ENCODE results near the gene GALNT11.

Gene GALNT11

DNA sequence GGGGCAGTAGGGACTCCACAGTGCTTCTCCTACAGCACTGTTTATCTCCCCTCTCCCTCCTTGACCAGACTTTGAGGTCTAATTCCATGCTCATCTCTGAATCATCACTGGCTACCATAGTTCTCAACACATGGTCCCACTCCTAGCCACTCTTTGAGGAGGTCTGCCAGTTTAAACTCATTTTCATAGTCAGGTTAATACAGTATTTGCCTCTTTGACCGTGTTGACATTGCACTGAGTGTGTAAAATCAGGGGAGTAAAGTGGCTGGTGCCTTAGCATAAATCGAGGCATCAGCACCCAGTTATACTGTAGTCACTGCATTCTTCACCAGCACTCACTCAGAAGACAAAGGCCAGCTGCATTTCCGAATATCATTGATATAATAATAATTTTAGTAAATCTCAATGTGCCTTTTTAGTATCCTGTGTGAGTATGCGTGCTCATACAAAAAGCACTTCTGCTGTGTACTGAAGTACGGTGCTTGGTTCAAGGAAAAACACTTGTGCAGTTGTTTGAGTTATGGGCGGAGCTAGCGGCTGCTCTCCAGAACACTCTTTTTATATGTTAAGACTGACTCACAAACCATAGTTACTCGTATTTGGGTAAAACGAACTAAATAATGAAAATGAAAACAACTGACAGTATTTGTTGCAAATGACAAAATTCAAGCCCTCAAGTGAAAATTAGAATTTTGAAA, 89.7 kb downstream of the GALNT11 start:
- H3K4me3 ChIP-seq (ENCODE audit: control insufficient read depth, low read depth, low read length) = no peak overlapping the region
- no peak for DNase-seq (ENCODE audit: low read depth)
- TF ChIP-seq, protein P1, sequence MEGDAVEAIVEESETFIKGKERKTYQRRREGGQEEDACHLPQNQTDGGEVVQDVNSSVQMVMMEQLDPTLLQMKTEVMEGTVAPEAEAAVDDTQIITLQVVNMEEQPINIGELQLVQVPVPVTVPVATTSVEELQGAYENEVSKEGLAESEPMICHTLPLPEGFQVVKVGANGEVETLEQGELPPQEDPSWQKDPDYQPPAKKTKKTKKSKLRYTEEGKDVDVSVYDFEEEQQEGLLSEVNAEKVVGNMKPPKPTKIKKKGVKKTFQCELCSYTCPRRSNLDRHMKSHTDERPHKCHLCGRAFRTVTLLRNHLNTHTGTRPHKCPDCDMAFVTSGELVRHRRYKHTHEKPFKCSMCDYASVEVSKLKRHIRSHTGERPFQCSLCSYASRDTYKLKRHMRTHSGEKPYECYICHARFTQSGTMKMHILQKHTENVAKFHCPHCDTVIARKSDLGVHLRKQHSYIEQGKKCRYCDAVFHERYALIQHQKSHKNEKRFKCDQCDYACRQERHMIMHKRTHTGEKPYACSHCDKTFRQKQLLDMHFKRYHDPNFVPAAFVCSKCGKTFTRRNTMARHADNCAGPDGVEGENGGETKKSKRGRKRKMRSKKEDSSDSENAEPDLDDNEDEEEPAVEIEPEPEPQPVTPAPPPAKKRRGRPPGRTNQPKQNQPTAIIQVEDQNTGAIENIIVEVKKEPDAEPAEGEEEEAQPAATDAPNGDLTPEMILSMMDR (conservative IDR thresholded peaks at IDR 0.05; ENCODE audit: control insufficient read depth, insufficient read depth, low read depth, low read length) = no peak

DNA sequence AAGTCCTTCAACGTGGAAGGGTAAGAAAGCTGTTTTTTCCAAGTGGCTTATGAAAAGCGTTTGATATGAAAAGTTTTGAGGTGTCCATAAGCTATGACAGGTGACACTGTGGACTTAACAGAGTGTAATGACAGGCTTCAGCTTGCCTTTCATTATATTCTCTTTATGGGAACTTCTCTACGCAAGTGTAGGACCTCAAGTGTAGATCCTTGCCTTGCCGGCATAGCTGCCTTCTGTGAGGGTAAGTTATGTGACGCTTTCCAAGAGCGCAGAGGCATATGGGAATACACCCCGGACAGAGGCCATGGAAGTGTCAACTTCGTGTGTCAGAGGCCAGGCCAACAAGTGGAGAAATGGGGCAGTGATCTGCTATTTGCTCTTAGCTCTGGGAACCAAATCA, 91.9 kb downstream of the GALNT11 start:
- H3K4me3 ChIP-seq (ENCODE audit: control insufficient read depth, low read depth, low read length) = no peak overlapping the region
- TF ChIP-seq, protein P1 (conservative IDR thresholded peaks at IDR 0.05; ENCODE audit: control insufficient read depth, insufficient read depth, low read depth, low read length) = no peak
- DNase-seq (ENCODE audit: low read depth) = no peak

DNA sequence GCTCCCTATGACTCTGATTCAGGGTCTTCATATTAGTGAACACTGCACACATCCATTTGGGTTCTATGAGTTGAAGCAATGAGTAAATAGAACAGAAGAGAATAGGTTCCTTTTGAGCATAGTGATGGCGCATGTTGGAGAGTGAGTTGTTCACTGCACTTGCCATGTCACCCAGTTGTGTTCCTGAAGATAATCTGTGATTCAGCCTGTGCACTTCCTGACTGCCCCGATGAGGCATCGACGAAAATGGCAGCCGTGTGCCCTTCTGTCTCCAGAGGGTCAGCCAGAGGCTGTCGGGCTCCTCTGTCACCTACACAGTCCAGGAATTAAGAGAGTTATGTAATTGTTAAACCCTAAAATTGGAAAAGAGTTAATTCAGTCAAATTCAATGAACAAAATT, 94.7 kb downstream of the GALNT11 start:
- no peak overlapping the region for H3K4me3 ChIP-seq (ENCODE audit: control insufficient read depth, low read depth, low read length)
- DNase-seq (ENCODE audit: low read depth) = peak; percentile 8

DNA sequence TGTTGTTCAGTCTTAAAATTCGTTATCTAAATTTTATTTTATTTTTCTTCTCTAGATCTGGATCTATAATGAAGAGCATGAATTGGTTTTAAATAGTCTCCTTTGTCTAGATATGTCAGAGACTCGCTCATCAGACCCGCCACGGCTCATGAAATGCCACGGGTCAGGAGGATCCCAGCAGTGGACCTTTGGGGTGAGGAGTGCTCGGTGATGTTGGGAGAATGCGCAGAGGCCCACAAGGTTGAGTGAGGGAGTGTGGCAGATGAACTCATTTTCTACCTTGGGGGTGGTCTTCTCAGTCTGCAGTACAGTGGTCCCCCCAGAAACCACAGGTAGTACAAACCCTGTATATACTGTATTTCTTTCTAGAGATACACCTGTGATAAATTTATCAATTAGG, 95.3 kb downstream of the GALNT11 start:
- H3K4me3 ChIP-seq (ENCODE audit: control insufficient read depth, low read depth, low read length) = no peak overlapping the region
- TF ChIP-seq, protein P1 (conservative IDR thresholded peaks at IDR 0.05; ENCODE audit: control insufficient read depth, insufficient read depth, low read depth, low read length) = no peak
- no peak for DNase-seq (ENCODE audit: low read depth)

More for the DNA sequence above, 94.7 kb downstream of the GALNT11 start:
- TF ChIP-seq, protein P1 (conservative IDR thresholded peaks at IDR 0.05; ENCODE audit: control insufficient read depth, insufficient read depth, low read depth, low read length) = no peak

DNA sequence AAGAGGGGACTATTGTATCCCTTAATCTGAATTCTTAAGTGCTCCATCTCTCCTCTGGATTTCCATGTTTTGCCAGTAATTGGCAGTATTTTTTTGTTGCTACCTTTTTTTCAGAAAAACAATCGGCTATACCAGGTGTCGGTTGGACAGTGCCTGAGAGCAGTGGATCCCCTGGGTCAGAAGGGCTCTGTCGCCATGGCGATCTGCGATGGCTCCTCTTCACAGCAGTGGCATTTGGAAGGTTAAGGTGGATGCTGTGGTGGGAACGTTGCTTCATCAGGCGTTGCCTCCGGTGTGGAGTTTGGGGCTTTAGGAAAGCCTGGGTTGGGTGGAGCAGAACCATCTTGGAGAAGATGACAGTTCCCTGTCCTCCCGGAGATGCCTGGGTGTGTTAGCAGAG, 96.0 kb downstream of the GALNT11 start:
- no peak for DNase-seq (ENCODE audit: low read depth)
- H3K4me3 ChIP-seq (ENCODE audit: control insufficient read depth, low read depth, low read length) = no peak overlapping the region
- TF ChIP-seq, protein P1 (conservative IDR thresholded peaks at IDR 0.05; ENCODE audit: control insufficient read depth, insufficient read depth, low read depth, low read length) = no peak

DNA sequence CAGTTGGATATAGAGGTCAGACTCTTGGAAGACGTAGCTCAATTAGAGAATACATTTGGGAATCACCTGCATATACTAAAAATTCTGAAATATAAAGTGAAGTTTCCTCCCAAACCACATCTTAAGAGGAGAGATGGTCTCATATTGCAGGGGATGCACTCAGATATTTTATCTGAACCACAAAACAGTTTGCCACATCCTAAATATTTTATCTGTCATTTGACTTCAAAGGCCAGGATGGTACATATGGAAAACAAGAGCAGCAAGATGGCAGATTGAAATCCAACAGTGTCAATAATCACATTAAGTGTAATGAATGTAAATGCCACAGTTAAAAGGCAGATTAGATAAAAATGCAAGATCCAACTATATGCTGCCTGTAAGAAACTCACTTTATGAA, 97.1 kb downstream of the GALNT11 start:
- TF ChIP-seq, protein P1 (conservative IDR thresholded peaks at IDR 0.05; ENCODE audit: control insufficient read depth, insufficient read depth, low read depth, low read length) = no peak
- H3K4me3 ChIP-seq (ENCODE audit: control insufficient read depth, low read depth, low read length) = no peak overlapping the region
- DNase-seq (ENCODE audit: low read depth) = no peak

Measured in fibroblast of mammary gland (primary cell).